MV-4-11 (cell line): ENCODE data around the gene TOB2.
A peak's percentile ranks its signal among the peaks of the same experiment; 100 is the strongest.

Experiments used
- DNase-seq: peaks from one replicate; lab custom pipeline; 2025; lab: John Stamatoyannopoulos, UW

TOB2 gene

GRCh38 chr22:41446639-41447434 lies at the start of gene TOB2:
Gene TOB2, minus strand, starts transcription at chr22:41446801. Its CDS starts 9,456 bp downstream, at chr22:41437345.
- peak; percentile 88 for DNase-seq

DNA sequence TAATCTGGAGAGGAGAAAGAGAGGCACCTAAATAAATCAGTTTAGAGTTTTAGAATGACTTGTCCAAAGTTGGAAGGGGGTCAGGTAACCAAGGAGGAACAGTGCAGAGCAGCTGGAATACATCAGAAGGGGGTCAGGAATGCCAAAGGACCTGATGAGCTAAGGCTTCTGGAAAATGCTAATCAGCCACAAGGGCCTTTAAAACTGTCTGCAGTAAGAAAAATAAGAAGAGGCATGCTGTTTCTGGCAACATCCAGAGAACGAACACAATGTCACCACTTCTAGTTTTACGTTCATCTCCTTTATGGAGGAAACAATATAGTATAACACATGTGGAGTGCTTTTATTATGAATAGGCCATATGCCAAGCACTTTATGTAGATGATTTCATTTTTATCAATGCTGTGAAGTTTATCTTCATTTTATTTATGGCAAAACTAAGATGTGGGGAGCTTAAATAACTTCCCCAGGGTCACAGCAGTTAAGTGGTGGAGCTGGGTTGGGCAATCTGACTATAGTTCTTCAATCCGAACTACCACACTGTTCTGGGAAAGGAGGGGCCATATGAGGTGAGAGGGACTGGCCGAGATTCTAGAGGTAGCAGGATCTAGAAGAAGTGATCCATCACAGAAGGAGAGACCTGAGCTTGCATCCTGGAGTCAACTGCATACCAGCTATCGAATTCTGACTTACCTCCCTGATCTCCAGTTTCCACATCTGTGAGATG lies 44.9 kb upstream of the TOB2 start:
- DNase-seq: no peak

DNA sequence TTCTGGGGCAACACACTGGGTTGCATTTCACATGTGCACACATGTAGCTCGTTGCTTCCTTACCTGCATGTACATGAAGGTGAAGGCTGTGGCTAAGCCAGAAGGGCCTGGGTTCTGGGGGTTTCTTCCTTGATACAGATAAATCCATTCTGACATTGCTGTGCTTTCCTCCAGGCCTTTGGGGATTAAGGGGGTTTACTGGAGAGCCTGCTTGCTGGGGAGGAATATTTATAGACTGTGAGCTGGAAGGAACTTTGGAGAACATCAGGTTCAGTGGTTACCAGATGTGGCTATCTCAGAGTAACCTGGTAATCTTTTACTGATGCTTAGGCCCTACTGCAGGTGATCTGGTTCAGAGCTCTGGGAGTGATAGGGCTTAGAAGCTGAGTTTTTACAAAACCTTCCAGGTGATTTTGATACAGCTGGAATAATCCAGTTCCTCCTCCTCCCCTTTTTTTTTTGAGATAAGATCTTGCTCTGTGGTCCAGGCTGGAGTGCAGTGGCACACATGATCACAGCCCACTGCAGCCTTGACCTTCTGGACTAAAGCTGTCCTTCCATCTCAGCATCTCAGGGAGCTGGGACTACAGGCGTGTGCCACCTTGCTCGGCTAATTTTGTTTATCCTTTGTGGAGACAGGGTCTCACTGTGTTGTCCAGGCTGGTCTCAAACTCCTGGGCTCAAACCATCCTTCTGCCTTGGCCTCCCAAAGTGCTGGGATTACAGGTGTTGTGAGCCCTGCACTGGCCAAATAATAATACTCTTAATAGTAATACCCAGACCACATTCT lies 42.2 kb upstream of the TOB2 start:
- no peak for DNase-seq

- no peak for DNase-seq
Measured at GRCh38 chr22:41488076-41488475, 41.5 kb upstream of the TOB2 start.

- no peak for DNase-seq
Measured at GRCh38 chr22:41487037-41487935, 40.7 kb upstream of the TOB2 start.

GRCh38 chr22:41485033-41485432 lies 38.4 kb upstream of the TOB2 start:
- DNase-seq: peak; percentile 17

DNA sequence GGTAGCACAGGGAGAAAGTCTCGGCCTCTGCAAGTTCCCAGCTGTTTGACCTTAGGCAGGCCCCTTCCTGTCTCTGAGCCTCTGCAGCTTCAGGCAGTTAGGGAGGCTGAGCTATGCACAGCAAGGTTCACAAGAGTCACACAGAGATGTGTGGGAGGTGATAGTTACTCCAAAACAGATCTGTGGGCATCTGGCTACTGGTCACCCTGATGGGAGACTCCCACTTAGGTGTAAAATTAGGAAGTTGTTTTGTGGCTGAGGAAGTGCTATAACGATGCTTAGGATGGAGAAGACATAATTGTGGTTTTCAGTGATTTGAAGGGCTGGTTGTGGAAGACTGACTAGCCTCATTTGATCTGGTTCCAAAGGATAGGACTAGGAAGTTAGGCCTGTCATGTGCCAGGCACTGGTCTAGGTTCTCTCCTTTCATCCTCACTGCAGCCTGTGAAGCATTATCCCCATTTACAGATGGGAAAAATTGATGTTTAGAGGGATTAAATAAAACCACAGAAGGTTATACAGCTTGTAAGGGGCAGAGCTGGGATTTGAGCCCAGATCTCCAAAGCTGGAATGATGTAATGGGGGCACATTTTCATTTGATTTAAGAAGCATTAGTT lies 35.8 kb upstream of the TOB2 start:
- peak; percentile 65 for DNase-seq

GRCh38 chr22:41481925-41482318 lies 35.3 kb upstream of the TOB2 start:
- no peak for DNase-seq

GRCh38 chr22:41481131-41481830 lies 34.7 kb upstream of the TOB2 start:
- DNase-seq: no peak

- no peak for DNase-seq
Measured at GRCh38 chr22:41480397-41480735, 33.8 kb upstream of the TOB2 start.

- DNase-seq: no peak
Measured at GRCh38 chr22:41479671-41480396, 33.2 kb upstream of the TOB2 start.

- DNase-seq: peak; percentile 89
Measured at GRCh38 chr22:41478891-41479521, 32.4 kb upstream of the TOB2 start.

DNA sequence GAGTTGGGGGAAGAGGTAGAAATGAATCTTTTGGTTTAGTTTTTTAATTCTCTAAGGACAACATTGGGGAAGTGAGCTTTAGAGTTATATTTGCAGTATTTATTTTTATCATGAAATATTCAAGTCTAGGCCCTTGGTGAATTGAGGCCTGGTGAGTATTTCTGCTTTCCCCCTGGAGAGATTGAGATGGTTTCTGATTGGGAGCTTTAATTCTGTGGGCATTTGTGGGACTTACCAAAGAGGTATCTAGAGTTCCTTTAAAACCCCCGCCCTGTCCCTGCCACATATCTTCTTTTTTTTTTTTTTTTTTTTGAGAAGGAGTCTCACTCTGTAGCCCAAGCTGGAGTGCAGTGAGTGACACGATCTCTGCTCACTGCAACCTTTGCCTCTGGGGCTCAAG lies 31.9 kb upstream of the TOB2 start:
- DNase-seq: no peak

GRCh38 chr22:41474872-41475451 lies 28.4 kb upstream of the TOB2 start:
- DNase-seq: no peak

DNA sequence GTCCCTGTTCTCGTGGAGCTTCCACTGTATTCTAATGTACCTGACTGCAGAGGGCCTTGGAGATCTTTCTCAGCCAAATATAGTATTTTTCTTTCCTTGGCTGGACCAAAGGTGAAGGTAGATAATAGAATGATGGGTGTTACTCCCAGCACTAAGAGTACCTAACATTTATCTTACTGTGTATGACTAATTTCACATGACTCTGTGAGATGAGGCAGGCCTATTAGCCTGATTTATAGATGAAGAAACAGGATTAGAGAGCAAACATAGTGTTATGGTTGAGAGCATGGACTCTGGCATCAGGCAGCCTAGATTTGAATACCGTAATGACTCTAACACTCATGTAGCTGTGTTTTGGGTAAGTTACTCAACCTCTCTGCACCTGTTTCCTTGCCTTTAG lies 25.0 kb upstream of the TOB2 start:
- DNase-seq: no peak

DNA sequence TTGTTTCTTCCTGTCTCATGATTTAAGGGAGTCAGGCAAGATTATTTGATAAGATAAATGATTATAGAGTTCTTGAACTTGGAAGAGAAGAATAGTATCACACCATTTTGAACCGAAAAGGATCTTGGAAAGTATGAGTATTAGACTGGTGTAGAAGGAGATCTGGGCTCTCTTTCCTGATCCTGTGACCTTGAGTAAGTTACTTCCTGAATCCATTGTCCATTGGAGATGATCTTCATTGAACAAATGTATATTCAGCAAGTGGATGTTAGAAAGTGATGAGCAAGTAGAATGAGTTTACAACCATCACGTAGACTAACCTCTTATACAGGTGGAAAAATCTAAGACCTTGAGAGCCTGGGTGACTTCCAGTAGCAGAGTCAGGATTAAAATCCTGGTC lies 24.3 kb upstream of the TOB2 start:
- DNase-seq: no peak

- DNase-seq: no peak
Measured at GRCh38 chr22:41469218-41469851, 22.7 kb upstream of the TOB2 start.

- peak; percentile 96 for DNase-seq
Measured at GRCh38 chr22:41468381-41469217, 22.0 kb upstream of the TOB2 start, which contains the start of the genes ACO2 and PHF5A. Gene ACO2, plus strand, starts transcription at chr22:41469117. Its CDS starts 30 bp downstream, at chr22:41469147. Gene PHF5A, minus strand, starts transcription at chr22:41468692. Its CDS starts 39 bp downstream, at chr22:41468653.
